Lung microvascular endothelial cell (primary cell): Measurements from ENCODE around the gene KRT3. TPM values are rescaled to one million over a fixed set of nuclear protein-coding genes. Genes with fewer than 3 reads are reported as not detected.

Experiments used
- DNase-seq, 2 donors: peaks; one replicate each; pipeline versions ENCODE4 v3.0.0 to v3.0.0-alpha.2; 2010; ENCODE audit warnings: low read depth in 2 of 2
- total RNA-seq: library from RNA; depleted of rRNA; stranded (reverse); fragments of >200 nt; gene quantifications from 2 replicates; pipeline ENCODE4 v1.2.1, GENCODE V29; 2014

Gene KRT3
- total RNA-seq, 1 donor from 2014 or later, result not detected

GRCh38 chr12:52783563-52784316 lies 12.2 kb downstream of the KRT3 start:
- no peak for DNase-seq

- DNase-seq, result no peak
These were observed 13.4 kb downstream of the KRT3 start for GRCh38 chr12:52782502-52782901.

GRCh38 chr12:52781399-52782082 lies 14.4 kb downstream of the KRT3 start:
- DNase-seq, result no peak

- DNase-seq, result no peak
These were observed 16.0 kb downstream of the KRT3 start for GRCh38 chr12:52779914-52780313.

- no peak for DNase-seq
These were observed 17.1 kb downstream of the KRT3 start for GRCh38 chr12:52778833-52779232.

- DNase-seq, result no peak
These were observed 18.4 kb downstream of the KRT3 start for GRCh38 chr12:52777566-52777965.

GRCh38 chr12:52776913-52777395 lies 19.0 kb downstream of the KRT3 start, which contains the start of gene KRT76:
KRT76 (minus strand) TSS chr12:52777345; CDS start chr12:52777291, 54 bp downstream.
- DNase-seq, result no peak

- no peak for DNase-seq
These were observed 19.5 kb downstream of the KRT3 start for GRCh38 chr12:52776435-52776834.

GRCh38 chr12:52774629-52775250 lies 21.2 kb downstream of the KRT3 start:
- DNase-seq, result no peak

- DNase-seq, result no peak
These were observed 23.1 kb downstream of the KRT3 start for GRCh38 chr12:52772772-52773171.

- DNase-seq, result no peak
These were observed 23.7 kb downstream of the KRT3 start for GRCh38 chr12:52772188-52772587.

- DNase-seq, result no peak
These were observed 24.4 kb downstream of the KRT3 start for GRCh38 chr12:52771505-52771904.

GRCh38 chr12:52771088-52771487 lies 24.8 kb downstream of the KRT3 start:
- DNase-seq, result no peak

GRCh38 chr12:52769946-52770345 lies 26.0 kb downstream of the KRT3 start:
- DNase-seq, result no peak

- DNase-seq, result no peak
These were observed 26.6 kb downstream of the KRT3 start for GRCh38 chr12:52769354-52769753.

GRCh38 chr12:52768479-52769200 lies 27.3 kb downstream of the KRT3 start:
- DNase-seq, result no peak

GRCh38 chr12:52767427-52767826 lies 28.5 kb downstream of the KRT3 start:
- DNase-seq, result no peak

GRCh38 chr12:52767020-52767379 lies 28.9 kb downstream of the KRT3 start:
- no peak for DNase-seq

- no peak for DNase-seq
These were observed 29.4 kb downstream of the KRT3 start for GRCh38 chr12:52766351-52767019.

GRCh38 chr12:52765702-52766101 lies 30.2 kb downstream of the KRT3 start:
- no peak for DNase-seq

- no peak for DNase-seq
These were observed 31.9 kb downstream of the KRT3 start for GRCh38 chr12:52763991-52764390.
